MCF 10A (cell line): ENCODE data around the gene PRR15. TPM values are rescaled to one million over a fixed set of nuclear protein-coding genes. Genes with fewer than 3 reads are reported as not detected.
A peak's percentile ranks its signal among the peaks of the same experiment; 100 is the strongest.

Source experiments
- BruUV-seq: library from RNA; stranded (reverse); fragments of 400-500 nt; replicated peaks from 2 replicates; lab custom pipeline; 2021; lab: Mats Ljungman, UMichigan
- CTCF ChIA-PET: fragments of 300-600 bp; sonication (Branson Sonifier 250); formaldehyde crosslinking; extraction: SDS; loops from one replicate; lab custom pipeline; 2021; ENCODE audit warnings: antibody characterized with exemption, inconsistent platforms; lab: Yijun Ruan, JAX
- POLR2A ChIA-PET: fragments of 300-600, 350-650 bp; sonication (Branson Sonifier 250); formaldehyde crosslinking; extraction: SDS; loops from one replicate; lab custom pipeline; 2020; ENCODE audit warnings: antibody characterized with exemption, inconsistent platforms; lab: Yijun Ruan, JAX
- DNase-seq: peaks from one replicate; pipeline ENCODE4 v3.0.0-alpha.2; 2018; ENCODE audit not compliant: unreplicated experiment
- H3K27ac Mint-ChIP-seq: one replicate; pipeline ENCODE4 v1.8.0; 2022; ENCODE audit warnings: mild to moderate bottlenecking, low read depth, mixed read lengths; ENCODE audit not compliant: unreplicated experiment
- H3K27me3 Mint-ChIP-seq: one replicate; pipeline ENCODE4 v1.8.0; 2022; ENCODE audit warnings: mixed read lengths; ENCODE audit not compliant: insufficient read depth, unreplicated experiment
- H3K36me3 Mint-ChIP-seq: one replicate; pipeline ENCODE4 v1.8.0; 2022; ENCODE audit warnings: mild to moderate bottlenecking, moderate library complexity, mixed read lengths; ENCODE audit not compliant: insufficient read depth, unreplicated experiment
- H3K4me1 Mint-ChIP-seq: one replicate; pipeline ENCODE4 v1.8.0; 2022; ENCODE audit warnings: mixed read lengths; ENCODE audit not compliant: insufficient read depth, unreplicated experiment
- H3K4me3 Mint-ChIP-seq: one replicate; pipeline ENCODE4 v1.8.0; 2022; ENCODE audit warnings: mild to moderate bottlenecking, moderate library complexity, mixed read lengths; ENCODE audit not compliant: unreplicated experiment
- H3K9me3 Mint-ChIP-seq: one replicate; pipeline ENCODE4 v1.8.0; 2022; ENCODE audit warnings: mixed read lengths; ENCODE audit not compliant: unreplicated experiment
- intact Hi-C: fragments of 100-400 bp; cut with micrococcal nuclease; formaldehyde crosslinking; loops from 2 replicates; pipeline ENCODE4 v1.14.1; 2022
- total RNA-seq: library from RNA; stranded (reverse); gene quantifications from 2 replicates; pipeline ENCODE4 v1.2.3, GENCODE V29; 2022
- TF ChIP-seq, protein P1 (sequence below): fragments of 200-600 bp; IDR thresholded peaks from one replicate; pipeline ENCODE4 v1.8.0; 2022; ENCODE audit warnings: antibody characterized with exemption, mild to moderate bottlenecking; ENCODE audit not compliant: unreplicated experiment

Gene PRR15
- total RNA-seq, 1 experiment from 2014 or later, result 8.0 TPM

DNA sequence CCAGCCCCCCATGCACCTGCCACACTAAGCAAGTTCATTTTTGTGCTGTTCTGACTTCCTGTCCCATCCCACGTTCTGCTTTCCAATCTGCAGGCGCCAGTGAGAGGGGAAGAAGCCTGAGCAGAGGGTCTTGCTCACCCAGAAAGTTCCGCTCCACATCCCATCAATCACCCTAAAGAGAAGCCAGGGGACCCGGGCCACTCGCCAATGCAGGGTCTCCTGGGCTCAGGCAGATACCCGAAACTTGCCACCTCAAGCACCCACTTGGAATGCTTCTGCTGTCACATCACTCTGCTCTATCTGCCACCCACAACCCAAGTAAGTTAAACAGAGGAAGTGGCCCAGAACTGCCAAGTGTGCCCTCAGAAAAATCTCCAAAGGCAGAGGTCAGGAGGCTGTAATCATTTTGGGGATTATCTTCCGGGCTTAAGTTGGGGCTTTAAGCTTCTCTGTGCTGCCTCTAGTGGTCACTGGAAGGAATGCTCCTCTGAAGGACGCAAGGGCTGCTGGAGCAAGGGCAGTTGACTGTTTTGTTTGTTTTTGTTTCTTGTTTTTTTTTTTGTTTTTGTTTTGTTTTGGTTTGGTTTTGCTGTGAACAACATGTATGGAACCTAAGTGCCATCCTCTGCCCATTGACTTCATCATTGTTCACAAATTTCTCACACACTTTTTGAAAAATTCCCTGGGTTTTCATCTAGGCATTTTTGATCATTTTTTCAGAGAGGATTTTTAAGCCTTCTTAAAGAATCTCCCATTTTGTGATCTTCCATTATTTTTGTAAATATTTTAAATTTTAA lies 25.5 kb downstream of the PRR15 start:
- Mint-ChIP-seq H3K36me3 (no peaks in the 10 kb centered on the region), H3K27ac (no peak overlapping the region), H3K4me1 (no peaks in the 10 kb centered on the region), H3K9me3 (no peaks in the 10 kb centered on the region), H3K27me3 (no peaks in the 10 kb centered on the region), H3K4me3 (no peak overlapping the region)
- ChIA-PET POLR2A (no interaction called here), CTCF (interaction anchor here (0.6 to 1.0 kb wide), 4 partner anchors 8 to 684 kb away, joined by 3 to 6 read pairs (median 4); no protein-coding TSS in a partner anchor)
- peak; percentile 58 for DNase-seq
- TF ChIP-seq, protein P1, sequence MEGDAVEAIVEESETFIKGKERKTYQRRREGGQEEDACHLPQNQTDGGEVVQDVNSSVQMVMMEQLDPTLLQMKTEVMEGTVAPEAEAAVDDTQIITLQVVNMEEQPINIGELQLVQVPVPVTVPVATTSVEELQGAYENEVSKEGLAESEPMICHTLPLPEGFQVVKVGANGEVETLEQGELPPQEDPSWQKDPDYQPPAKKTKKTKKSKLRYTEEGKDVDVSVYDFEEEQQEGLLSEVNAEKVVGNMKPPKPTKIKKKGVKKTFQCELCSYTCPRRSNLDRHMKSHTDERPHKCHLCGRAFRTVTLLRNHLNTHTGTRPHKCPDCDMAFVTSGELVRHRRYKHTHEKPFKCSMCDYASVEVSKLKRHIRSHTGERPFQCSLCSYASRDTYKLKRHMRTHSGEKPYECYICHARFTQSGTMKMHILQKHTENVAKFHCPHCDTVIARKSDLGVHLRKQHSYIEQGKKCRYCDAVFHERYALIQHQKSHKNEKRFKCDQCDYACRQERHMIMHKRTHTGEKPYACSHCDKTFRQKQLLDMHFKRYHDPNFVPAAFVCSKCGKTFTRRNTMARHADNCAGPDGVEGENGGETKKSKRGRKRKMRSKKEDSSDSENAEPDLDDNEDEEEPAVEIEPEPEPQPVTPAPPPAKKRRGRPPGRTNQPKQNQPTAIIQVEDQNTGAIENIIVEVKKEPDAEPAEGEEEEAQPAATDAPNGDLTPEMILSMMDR, result peak; percentile 77
- BruUV-seq, result no TSS peak
- intact Hi-C loops, result no loop called here

DNA sequence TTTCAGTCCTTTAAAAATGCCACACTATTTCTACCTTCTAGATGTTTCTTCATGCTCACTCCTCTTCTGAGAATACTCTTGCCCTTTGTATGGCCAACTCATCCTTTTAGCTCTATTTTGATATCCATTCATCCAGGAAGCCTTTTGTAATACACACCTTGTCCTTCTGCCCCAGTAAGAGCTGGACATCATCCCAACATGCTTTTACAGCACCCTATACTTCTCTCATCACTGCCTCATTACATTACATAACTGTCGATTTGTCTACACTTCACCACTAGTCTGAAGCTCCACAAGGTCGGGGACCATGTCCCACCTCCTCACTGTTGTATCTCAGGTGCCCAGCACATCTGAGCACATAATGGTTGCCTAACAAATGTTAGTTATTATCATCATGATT lies 29.2 kb downstream of the PRR15 start:
- CTCF ChIA-PET, result interaction anchor here (0.6 to 1.0 kb wide), 4 partner anchors 14 to 502 kb away, joined by 4 read pairs; no protein-coding TSS in a partner anchor
- Mint-ChIP-seq H3K27ac (no peak overlapping the region), H3K36me3 (no peaks in the 10 kb centered on the region), H3K27me3 (no peaks in the 10 kb centered on the region), H3K9me3 (no peaks in the 10 kb centered on the region), H3K4me3 (no peak overlapping the region), H3K4me1 (peaks cover 5% of the 10 kb centered on the region)
- BruUV-seq, result no TSS peak
- TF ChIP-seq, protein P1, result no peak
- DNase-seq, result no peak
- POLR2A ChIA-PET, result interaction anchor here (0.6 to 3.0 kb wide), 3 partner anchors 9 to 29 kb away, joined by 3 to 14 read pairs (median 4); partner anchors contain the start of gene PRR15
- intact Hi-C loops, result no loop called here

DNA sequence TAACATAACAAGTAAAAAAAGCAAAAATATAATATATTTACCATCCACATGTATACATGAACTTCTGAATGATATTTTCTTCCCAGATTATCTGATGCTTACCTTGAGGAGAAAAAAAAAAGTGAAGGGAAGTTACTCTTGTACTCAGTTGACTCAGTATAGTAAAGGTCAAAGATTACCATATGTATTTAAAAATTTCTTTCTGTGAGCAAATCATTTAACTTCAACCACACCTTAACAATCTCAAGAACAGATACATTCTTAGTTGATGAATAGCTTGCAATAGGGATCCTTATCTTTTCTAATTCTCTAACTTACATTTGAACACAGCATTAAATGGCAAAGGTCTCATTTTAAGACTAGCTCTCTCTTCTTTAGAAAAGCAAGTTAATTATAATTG lies 29.8 kb downstream of the PRR15 start:
- H3K27me3 Mint-ChIP-seq, result no peaks in the 10 kb centered on the region
- H3K4me1 Mint-ChIP-seq, result peaks cover 5% of the 10 kb centered on the region
- no peaks in the 10 kb centered on the region for H3K36me3 Mint-ChIP-seq
- intact Hi-C loops, result no loop called here
- ChIA-PET CTCF (interaction anchor here (0.7 to 1.0 kb wide), 2 partner anchors 13 to 21 kb away, joined by 4 read pairs; no protein-coding TSS in a partner anchor), POLR2A (interaction anchor here (0.6 to 3.0 kb wide), 4 partner anchors 9 to 32 kb away, joined by 3 to 14 read pairs (median 4); partner anchors contain the start of gene PRR15)
- H3K9me3 Mint-ChIP-seq, result no peaks in the 10 kb centered on the region
- H3K27ac Mint-ChIP-seq, result no peak overlapping the region
- H3K4me3 Mint-ChIP-seq, result no peak overlapping the region
- no peak for DNase-seq
- BruUV-seq, result no TSS peak
- TF ChIP-seq, protein P1, result no peak

DNA sequence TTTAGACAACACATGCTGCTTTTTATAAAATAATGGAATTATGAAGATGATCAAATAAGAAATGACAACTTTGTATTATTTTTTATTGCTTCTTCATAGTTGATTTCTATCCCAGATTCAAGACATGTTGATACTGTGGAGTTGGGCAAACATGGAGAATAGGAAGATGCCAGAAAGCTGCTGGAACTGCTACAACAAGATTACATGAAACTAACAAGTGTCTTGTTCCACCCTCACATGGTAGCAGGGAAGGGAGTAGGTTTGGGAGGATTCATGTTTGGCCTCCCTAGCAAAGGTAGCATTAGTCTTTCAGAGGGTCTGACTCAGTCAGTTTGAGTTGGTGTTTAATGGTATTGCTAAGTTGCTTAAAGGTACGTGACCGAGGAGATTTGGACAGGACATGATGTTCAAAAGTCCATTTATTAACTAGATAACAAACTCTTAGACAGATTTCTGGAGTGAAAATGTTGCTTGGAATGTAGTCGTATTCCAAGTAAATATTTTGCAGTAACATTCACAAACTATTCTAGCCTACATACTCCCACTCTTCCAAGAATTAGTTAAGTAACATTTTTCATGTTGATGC lies 33.1 kb downstream of the PRR15 start:
- ChIA-PET POLR2A (interaction anchor here (0.5 to 2.3 kb wide), 4 partner anchors 9 to 66 kb away, joined by 3 to 6 read pairs (median 4); no protein-coding TSS in a partner anchor), CTCF (interaction anchor here (0.7 kb wide), 2 partner anchors 7 to 54 kb away, joined by 3 to 5 read pairs; no protein-coding TSS in a partner anchor)
- TF ChIP-seq, protein P1, result no peak
- no peak overlapping the region for H3K27ac Mint-ChIP-seq
- H3K4me3 Mint-ChIP-seq, result no peak overlapping the region
- intact Hi-C loops, result no loop called here
- no peak for DNase-seq
- BruUV-seq, result no TSS peak
- H3K27me3 Mint-ChIP-seq, result no peaks in the 10 kb centered on the region
- peaks cover 5% of the 10 kb centered on the region for H3K4me1 Mint-ChIP-seq
- no peaks in the 10 kb centered on the region for H3K9me3 Mint-ChIP-seq
- H3K36me3 Mint-ChIP-seq, result no peaks in the 10 kb centered on the region
